Stimulated activated CD8-positive, alpha-beta memory T cell treated with anti-CD3 and anti-CD28 coated beads, Interleukin-12 subunit alpha, Interleukin-12 subunit beta, amount 100 ng/mL, for 24 hours (primary cell): Measurements from ENCODE around the gene ANXA2.
"Not testable (repeated sequence)": the region's sequence is repeated elsewhere in the genome, so short reads cannot be mapped to it uniquely, and the experiment has no call there.

Experiments
- DNase-seq: peaks from one replicate; pipeline ENCODE4 v3.0.0-alpha.2; 2020; ENCODE audit errors: extremely low read depth

Gene ANXA2

DNA sequence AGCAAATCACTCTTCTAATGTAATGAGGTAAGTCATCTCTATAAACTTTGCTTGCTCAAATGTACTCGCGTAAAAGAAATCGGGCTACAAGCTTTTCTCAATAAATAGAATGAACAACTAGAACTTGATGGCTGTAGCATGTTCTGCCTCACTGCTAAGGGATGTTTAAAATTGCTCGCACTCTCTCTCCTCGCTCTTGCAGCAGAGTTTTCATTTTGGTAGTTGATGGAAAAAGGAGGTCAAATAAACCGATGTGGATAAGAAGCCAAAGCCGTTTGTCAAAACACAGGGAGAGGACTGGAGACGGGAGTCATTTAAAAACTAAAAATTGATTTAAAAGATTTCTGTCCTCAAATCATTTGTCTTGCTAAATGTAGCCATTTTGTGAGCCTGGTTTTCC lies 53.3 kb downstream of the ANXA2 start:
- DNase-seq, result no peak

DNA sequence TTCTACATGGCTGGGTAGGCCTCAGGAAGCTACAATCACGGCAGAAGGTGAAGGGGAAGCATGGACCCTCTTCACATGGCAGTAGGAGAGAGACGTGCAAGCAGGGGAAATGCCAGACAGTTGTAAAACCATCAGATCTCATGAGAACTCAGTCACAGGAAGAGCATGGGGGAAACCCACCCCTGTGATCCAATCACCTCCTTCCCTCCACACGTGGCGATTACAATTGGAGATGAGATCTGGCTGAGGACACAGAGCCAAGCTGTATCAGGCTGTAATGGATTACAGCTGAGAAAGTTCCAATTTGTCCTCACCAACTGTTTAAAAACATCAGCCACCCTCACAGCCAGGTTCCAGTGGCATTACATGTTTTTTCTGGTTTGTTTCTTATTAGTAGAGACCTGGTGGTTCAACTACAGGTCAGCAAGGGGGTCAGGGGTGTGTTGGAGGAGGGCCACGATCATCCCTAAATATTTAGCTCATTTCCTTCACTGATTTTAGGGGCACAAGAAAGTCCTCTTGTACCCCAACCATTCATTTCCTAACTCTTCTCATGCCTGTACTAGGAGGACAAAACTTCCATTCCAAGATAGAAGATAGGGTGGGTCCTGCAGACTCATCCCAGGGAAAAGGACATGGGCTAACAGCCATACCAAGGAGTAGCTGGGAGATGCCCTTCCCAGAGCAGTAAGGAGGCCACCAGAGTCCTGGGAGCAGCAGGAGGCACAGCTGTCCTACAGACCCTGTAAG lies 54.4 kb downstream of the ANXA2 start:
- no peak for DNase-seq

DNA sequence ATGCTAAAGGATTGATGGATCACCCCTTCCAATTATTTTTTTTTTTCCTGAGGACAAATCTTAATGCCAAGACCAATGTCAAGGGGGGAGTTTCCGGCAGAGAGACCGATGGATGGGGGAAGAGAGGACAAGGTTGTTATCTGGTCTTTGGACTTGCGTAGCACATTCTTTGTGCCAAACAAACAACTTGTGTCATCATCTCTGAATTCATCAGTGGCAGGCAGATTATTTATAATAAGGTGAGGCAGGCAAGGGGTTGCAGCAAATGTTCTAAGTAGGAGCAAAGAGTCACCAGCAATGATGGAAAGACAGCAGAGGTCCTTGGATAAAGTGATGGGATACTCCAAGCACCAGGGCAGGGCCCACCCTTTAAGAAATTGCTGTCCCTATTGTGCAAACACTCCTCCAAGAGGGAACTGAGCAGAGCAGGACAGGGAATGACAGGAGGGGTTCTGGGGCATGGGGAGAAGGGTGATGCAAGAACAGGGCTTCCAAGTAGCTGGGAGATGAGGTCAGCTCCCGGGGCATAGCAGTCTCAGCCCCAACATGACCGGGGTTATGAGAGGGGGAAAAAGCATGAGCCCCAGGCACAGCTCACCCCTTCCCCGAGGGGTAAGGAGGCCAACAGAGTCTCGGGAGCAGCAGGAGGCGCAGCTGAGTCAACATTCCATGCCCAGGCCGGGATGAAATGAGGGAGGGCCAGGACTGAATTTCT lies 57.4 kb downstream of the ANXA2 start:
- no peak for DNase-seq

DNA sequence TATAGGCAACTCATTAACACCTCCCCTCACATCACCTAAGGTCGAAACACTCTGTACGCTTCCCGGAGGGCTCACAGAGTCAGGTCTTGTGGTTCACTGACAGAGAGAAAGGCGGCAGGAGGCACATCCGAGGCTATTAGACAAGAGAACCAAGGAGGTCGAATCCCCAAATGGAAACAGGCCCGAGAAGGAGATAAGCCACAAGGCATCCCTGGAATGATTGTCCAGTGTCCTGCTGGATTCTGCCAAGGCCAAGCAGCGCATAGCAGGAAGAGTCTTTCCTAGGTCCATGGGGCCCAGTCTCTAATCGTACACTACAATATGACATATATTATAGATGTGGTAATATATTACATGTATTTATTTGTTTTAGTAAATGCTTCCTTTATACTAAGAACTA lies 58.5 kb downstream of the ANXA2 start:
- DNase-seq, result no peak

DNA sequence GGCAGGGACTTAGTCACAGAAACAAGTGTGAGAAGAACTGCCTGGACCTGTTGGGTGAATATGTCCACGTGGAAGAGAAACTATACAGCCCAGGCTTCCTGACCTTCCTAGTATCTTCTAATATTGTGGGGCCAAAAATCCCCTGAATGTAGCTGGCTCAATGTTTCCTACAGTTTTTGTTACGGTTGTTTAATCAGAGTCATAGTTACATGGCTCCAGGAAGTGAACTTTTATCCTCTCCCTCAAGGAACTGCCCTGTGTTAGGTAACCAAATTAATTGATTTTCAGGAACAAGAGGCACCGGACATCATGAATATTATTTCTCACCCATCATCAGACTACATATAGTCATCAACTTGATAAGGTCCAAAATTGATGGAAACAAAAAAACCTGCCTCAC lies 59.0 kb downstream of the ANXA2 start:
- DNase-seq, result no peak

DNA sequence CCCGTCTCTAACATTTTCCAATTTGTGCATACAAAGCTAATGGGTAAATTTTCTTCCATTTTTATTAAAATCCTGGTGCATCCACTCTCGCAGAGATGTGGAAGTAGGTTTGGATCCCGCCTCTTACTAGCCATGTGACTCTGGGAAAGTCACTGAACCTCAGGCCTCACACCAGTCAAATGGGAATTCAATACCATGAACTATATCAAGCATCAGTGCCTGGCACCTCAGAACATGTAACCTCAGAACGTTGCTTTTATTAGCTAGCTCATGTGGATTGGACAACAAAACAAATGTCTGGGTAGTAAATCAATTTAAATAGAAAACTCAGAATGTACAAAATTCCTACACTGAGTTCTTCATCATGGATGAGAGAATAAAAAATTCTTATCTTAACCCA lies 60.7 kb downstream of the ANXA2 start:
- DNase-seq, result no peak

DNA sequence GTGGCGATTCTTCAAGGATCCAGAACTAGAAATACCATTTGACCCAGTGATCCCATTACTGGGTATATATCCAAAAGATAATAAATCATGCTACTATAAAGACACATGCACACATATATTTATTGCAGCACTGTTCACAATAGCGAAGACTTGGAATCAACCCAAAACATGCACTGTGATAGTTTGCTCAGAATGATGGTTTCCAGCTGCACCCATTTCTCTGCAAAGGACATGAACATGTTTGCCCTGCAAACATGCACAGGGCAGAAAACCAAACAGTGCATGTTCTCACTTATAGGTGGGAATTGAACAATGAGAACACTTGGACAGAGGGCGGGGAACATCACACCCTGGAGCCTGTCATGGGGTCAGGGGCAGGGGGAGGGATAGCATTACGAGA lies 62.5 kb downstream of the ANXA2 start:
- not testable (repeated sequence) for DNase-seq

DNA sequence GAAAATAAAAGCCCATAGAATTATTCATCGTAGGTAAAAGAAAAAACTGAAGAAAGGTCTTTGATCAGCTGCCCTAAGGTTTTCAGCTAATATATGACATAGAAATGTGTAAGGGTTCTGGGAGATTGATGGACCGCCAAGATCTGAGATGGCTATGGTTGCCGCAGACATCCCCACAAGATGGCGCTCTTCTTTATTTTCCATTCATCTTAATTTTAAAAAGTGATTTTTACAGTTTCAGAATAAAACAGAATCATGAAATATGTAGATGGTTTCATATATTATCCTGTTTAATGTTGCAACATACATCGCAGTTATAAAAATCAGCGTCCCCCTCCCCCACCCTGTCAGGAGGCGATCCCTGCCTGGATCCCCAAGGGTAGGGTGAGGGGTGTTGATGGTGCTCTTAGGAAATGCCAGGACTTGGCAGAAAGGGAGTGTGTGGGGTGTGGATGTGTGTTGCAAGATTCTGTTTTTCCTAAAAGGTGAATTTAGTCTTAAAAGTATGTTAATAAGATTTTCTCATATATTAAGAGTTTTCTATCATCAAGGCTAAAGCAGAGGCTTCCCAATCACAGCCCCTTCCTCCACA lies 68.8 kb downstream of the ANXA2 start:
- DNase-seq, result no peak

DNA sequence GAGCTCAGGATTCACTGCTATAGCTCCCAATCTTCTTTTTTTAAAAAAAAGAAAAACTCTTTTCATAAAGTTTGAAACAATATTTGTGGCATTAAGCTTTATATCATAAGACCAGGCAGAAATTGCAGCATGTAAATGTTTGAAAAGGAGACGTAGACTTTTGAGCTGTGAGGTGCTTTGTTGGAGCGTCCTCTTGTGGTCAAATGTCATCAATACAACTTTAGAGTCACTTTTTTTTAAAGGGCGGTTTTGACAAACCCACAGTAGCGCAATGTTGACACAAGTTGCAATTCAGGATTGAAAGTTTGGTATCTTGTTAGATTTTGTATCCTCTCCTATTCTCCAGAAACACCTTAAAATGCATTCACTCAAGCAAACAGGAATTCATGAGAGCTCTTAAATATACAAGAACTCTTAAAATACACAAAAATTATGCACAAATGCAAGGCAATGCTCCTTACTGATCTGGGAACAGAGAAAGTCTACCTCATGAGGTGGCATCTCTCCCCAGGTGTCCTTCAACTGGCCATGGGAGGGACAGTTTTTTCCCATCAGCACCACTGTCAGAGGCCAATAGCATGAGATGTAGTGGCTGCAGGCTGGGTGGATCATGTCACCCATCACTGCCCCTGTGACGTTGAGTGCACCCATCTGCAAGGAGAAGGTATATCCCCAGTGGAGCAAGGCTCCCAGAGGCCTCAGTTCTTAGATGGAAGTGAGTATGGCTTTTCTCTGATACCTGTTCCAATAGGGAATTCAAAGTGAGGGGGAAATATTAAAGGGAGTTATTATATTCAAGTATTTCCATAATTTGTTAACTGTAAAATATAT lies 70.7 kb downstream of the ANXA2 start:
- no peak for DNase-seq

DNA sequence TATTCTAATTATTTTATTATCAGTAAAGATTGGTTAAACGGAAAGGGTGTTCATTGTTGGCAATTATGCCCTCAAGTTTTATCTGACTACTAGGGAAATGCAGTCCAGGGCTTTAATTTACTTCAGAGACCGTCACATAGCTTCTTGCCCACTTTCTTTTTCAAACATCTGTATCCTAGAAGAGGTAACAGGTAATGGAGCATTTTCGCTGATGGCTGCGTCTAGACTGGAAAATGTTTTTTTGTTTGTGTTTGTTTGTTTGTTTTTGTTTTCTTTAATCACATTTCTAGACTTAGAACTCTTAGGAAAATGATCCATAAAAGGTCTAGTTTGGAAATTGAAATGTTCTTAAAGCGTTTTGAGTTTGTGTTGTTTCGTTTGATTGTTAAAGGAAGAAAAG lies 71.4 kb downstream of the ANXA2 start:
- no peak for DNase-seq

DNA sequence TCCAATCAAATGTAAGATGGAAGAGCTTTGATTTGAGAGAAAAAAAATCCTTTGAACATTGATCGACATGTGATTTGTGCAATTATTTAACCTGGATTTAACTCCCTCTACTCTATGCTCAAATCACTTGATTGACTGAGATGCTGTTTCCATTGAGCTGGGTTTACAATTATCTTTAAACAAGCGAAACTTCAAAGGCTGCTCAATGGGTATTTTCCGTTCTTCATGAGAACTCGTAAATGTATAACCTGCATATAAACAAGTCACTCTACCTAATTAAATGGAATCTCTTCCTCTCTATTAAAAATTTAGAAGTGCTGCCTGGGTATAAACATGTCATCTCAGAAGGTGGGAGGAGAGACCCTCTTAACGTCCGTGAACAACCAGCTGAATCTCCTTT lies 71.9 kb downstream of the ANXA2 start:
- DNase-seq, result no peak

DNA sequence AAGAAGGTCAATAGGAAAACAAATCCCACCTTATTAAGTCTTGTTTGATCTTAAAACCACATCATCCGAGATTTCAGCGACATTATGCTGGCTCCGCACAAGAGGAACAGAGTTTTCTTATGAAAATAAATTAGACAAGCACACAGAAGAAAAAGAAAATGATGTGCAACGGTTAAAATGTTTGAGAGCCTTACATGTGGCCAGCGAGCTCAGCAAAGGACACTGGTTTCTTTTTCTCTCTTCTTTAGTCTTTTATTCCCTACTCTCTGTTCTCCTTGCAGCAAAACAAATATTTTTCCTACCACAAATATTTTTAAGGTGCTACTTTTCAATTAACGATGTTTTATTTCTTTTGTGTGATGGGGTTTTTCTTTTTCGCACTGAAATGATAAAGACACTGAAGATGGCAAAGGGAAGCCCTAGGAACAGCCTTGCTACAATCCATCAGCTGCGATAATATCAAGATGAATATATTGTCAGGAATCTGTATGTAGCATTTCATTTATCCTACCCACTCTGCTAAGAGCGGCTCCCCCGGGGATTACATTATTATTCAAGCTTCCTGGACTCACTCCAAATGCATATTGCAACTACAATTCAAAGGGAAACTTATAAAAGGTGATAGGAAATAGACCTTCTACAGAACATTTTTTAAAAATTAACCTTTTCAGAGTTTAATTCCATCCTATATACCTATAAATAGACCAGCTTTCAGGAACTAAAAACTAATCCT lies 72.9 kb downstream of the ANXA2 start:
- no peak for DNase-seq

DNA sequence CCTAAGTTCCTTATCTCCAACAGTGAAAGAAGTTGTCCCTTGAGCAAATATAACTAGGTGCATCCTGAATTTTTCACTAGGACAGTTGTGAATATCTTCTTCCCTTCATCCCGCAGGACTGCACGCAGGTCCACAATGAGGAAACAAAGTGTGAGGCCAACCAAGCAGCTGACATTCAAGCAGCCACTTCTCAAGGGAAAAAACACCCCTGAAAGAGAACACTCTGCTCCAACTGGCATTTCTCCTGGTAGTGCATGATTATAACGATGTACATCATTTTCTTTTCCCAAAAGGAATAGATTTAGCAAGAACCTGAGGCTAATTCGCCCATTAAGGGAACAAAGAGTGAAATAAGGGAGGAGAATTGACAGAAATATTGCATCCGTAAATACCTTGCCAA lies 74.5 kb downstream of the ANXA2 start:
- no peak for DNase-seq

DNA sequence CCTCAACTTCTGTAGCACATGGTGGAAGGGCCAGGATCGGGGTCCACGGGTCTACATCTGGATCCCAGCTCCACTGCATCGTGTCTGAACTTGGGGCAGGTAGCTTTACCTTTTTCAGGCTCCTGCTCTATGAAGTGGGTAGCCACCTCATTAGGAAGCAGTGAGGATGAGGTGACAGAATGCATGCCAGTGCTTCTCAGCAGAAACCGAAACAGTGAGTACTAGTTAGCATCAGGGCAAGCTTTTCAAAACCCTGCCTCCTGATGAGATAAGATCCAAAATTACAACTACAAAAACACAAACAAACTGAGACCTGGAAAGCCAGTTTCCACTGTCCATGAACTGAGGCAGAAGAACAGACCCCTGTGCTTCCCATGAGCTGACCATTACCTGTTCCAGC lies 77.4 kb downstream of the ANXA2 start:
- no peak for DNase-seq

DNA sequence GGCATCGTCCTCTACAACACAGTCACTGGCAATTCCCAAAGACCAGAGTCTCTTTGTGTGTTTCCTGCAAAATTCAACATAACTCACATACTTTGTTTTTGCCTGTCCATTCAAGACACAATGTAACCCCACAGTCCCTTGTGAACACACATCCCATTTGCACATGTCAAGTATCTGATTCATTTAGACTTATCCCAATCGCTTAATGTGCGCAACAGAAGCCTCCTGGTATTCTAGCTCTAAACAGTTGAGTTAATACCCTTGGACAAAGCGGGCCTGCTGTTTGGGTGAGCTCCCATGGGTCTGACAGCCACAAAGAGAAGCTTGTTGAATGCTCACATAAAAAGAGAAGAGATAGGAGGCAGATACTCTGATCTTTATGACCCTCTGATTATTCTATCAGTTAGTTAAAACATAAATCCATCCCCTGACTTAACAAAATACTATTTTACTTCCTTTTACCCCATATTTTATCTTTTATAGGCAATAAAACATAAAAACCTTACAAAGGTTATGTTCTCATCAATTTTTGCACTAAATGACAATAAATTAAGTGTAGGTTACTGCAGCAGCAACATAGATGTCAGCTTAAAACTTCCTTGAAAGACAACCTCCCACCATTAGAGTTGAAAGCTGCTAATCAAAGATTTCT lies 79.4 kb downstream of the ANXA2 start:
- DNase-seq, result no peak

DNA sequence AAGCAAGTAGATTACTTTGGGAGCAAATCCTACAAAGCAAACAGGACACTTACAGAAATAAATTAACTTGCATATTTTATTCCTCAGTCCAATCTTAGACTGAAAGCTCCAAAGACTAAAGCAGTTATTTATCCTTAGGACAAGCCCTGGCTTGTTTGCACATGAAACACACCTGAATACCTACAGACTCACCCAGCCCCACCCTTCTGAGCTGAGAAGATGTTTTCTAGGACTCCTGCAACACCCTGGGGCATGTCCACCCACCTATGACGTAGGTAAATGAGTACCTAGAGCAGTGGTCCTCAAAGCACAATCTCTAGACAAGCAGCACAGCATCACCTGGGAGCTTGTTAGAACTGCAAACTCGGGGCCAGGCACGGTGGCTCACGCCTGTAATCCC lies 80.8 kb downstream of the ANXA2 start:
- DNase-seq, result no peak

DNA sequence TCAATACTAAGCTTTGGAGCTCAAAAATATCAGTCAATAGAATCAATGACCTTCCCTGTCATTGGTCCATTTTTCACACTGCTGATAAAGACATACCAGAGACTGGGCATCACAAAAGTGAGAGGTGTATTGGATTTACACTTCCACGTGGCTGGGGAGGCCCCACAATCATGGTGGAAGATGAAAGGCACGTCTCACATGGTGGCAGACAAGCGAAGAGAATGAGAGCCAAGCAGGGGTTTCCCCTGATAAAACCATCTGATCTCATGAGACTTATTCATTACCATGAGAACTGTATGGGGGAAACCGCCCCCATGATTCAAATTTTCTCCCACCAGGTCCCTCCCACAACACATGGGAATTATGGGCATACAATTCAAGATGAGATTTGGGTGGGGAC lies 81.9 kb downstream of the ANXA2 start:
- DNase-seq, result no peak

DNA sequence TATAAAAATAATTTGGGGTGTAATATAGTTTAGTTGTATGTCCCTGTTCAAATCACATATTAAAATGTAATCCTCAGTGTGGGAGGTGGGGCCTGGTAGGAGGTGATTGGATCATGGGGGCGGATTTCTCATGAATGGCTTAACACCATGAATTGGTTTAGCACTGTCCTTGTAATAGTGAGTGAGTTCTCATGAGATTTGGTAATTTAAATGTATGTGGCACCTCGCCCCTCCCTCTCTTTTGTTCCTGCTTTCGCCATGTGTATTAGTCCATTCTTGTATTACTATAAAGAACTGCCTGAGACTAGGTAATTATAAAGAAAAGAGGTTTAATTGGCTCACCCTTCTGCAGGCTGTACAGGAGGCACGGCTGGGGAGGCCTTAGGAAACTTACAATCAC lies 83.9 kb downstream of the ANXA2 start:
- DNase-seq, result no peak

DNA sequence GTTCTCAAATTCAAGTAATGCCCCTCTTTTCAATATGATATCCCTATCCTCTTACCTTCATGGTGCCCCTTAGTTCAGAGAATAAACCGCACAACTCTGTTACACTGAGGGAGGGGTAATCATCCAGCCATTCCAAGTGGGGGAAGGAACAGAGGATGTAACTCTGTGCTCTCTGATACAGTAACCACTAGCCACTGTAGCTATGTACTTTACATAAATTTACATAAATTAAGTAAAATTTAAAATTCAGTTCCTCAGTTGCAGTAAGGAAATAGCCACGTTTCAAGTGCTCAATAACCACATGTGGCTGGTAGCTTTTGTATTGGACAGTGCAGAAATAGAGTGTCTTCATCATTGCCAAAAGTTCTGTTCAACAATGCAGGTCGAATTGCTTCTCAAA lies 90.8 kb downstream of the ANXA2 start:
- DNase-seq, result no peak

DNA sequence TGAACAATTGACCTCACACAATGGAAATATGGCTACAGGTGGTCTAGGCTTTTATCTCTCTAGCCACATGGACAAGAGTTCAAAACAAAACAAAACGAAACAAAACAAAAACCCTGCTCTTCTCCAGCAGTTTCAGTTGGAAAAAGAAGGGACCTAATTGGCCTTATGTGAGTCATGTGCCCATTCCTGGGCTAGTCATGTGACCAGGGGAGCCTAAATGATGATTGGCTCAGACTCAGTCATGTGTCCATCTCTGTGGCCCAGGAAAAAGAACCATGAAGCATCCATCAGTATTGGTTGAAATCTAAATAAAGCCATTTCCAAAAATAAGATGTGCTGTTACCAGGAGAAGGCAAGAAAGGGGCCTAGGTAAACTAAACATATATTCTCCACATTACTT lies 96.8 kb downstream of the ANXA2 start:
- no peak for DNase-seq

DNA sequence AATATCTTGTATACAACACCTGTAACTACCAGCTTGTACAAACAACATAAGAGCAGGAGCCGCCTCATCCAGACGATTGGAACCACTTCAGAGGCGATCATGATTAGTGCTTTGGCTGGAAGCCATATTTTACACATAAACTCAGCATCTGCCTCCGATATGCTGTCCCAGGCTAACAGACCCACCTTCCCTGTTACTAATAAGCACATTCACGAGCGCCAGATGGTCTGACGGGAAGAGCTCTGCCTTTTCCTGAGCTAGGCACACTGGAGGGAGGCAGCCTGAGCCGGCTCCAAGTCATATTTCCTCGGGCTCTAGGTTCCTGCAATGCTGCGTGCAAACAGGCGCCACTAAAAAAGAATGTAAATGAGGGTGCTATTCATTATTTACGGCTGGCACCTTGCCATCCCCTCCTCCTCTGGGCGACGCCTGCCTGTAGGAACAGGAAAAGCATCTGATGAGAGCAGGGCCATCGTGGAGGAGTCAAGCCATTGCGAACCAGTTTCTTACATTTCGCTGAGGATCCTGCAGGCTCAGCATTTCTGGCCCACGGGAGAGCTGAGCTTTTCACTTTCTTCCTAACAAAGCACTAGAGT lies 98.2 kb downstream of the ANXA2 start:
- DNase-seq, result no peak
